GM12872 (cell line): ENCODE results near the gene INF2.

Experiments
- CTCF ChIP-seq: IDR thresholded peaks from 3 replicates; pipeline ENCODE4 v1.5.1; 2011; ENCODE audit warnings: low read depth, mild to moderate bottlenecking, low read length, moderate library complexity; ENCODE audit not compliant: insufficient read depth

INF2 gene

DNA sequence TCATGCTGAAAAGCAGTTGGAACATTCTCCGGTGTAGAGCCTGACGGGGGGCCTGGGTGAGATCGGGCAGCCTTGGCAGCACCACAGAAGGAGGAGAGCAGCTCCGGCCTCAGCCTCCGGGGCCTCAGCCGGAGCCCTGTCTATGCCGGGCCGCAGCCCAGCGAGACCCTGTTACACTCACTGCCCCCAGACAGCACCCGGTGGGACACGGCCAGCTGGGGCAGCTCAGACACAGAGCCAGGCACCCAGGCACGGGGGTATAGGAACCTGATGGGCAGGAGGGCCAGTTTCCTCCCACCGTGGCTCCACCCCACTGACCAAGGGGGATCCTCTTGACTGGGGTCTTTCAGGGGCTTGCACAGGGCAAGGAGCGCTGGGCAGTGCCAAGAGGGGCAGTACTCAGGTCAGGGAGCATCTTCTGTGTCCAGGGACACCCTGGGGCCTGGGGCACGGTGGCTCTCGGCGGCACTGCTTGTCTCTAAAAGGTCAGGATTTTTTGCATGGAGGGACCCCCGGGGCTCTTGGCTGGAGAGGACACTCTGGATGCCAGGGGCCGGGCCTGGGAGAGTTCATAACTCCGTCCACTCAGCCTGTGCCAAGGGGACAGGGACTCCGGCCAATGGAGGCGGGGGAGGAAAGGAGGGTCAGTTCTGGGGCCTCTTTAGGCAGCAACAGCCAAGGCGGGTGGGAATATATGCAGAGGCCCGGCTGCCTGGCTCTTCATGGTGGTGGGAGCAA lies 9.4 kb downstream of the INF2 start:
- no peak for TF ChIP-seq CTCF

- TF ChIP-seq CTCF, result no peak
These were observed 10.0 kb downstream of the INF2 start for GRCh38 chr14:104699426-104699748.

GRCh38 chr14:104700225-104700651 lies 10.8 kb downstream of the INF2 start:
- TF ChIP-seq CTCF, result no peak

- TF ChIP-seq CTCF, result no peak
These were observed 11.4 kb downstream of the INF2 start for GRCh38 chr14:104700747-104701217.

DNA sequence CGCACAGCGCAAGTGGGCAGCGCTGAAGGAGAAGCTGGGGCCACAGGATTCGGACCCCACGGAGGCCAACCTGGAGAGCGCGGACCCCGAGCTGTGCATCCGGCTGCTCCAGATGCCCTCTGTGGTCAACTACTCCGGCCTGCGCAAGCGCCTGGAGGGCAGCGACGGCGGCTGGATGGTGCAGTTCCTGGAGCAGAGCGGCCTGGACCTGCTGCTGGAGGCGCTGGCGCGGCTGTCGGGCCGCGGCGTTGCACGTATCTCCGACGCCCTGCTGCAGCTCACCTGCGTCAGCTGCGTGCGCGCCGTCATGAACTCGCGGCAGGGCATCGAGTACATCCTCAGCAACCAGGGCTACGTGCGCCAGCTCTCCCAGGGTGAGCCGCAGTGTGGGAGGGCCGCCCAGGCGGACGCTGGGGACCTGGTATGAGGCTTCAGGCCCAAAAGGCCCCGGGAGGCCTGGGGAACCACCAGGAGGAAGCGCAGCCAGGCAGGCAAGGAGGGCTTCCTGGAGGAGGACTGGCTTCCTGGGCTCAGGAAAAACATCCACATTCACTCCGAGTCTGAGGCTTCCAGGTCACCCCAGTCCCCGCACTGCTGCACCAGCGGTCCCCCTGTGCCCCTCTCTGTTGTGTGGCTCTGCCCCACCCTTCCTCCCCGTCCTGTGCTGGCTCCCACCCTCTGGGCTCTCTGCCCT lies 12.1 kb downstream of the INF2 start:
- TF ChIP-seq CTCF, result no peak

DNA sequence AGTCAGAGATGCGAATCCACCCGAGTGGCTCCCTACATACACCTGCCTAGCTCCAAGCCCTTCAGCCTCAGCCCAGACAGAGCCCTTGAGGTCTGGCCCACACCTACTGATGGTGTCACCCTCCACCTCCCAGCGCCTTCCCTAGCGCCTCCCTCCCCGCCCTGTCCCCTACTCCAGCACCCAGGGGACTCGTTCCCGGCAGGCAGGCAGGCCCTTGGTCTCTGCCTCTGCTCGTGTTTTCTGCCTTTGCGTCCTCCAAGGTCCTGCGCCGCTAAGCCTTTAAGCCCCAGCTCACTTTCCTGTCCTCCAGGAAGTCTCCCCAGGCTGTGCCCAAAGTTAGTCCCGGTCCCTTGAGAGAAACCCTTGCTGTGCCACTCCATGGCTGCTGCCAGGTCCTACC lies 12.7 kb downstream of the INF2 start:
- no peak for TF ChIP-seq CTCF

DNA sequence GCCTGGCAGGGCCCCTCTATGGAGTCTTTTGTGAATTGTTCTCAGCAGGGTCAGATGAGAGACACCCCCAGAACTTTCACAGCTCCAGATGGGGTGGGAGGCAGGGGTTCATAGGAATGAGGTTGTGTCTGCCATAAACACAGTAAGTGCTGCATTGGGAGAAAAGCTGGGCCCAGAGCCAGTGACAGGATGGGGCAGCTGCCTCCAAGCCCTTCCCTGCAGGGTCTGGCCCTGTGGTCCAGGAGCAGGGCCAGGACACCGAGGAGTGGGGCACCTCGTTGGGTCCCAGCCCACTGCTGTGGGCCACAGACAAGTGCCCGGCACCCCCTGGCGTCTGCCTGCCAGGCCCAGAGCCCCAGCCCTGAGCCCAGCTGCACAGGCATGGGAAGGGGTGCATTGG lies 13.3 kb downstream of the INF2 start:
- TF ChIP-seq CTCF, result no peak
